ENCODE results near the gene HSD3B7.

Gene HSD3B7

GRCh38 chr16:30947859-30948666 lies 36.9 kb upstream of the HSD3B7 start (continued):
- no peak for TF ChIP-seq TSHZ1 (tag by site-specific recombination; IDR thresholded peaks at IDR 0.05; ENCODE audit: borderline replicate concordance)
- no peak; the same call in 1 of the 2 replicates for TF ChIP-seq GLIS2 (tag by site-specific recombination; IDR thresholded peaks at IDR 0.05)
- no peak for TF ChIP-seq ZNF202 (tag by site-specific recombination; IDR thresholded peaks at IDR 0.05; ENCODE audit: borderline replicate concordance)
- TF ChIP-seq ZNF248 (tag by site-specific recombination; IDR thresholded peaks at IDR 0.05), result no peak
- TF ChIP-seq ZNF549 (tag by site-specific recombination; IDR thresholded peaks at IDR 0.05), result no peak
- TF ChIP-seq OVOL3 (tag by site-specific recombination; IDR thresholded peaks at IDR 0.05), result no peak
- TF ChIP-seq ZNF37A (tag by site-specific recombination; IDR thresholded peaks at IDR 0.05), result no peak
- no peak for TF ChIP-seq ATF2 (tag by site-specific recombination; IDR thresholded peaks at IDR 0.05; ENCODE audit: low read depth)
- TF ChIP-seq PBX3 (CRISPR knock-in tag; IDR thresholded peaks at IDR 0.05), result peak; percentile 74; the same call in 1 of the 2 replicates
- no peak for TF ChIP-seq ZSCAN16 (tag by site-specific recombination; IDR thresholded peaks at IDR 0.05)
- TF ChIP-seq ZXDB (tag by site-specific recombination; IDR thresholded peaks at IDR 0.05), result no peak
- TF ChIP-seq ZNF704 (tag by site-specific recombination; IDR thresholded peaks at IDR 0.05), result no peak
- TF ChIP-seq KLF10 (tag by site-specific recombination; IDR thresholded peaks at IDR 0.05), result no peak
- no peak for TF ChIP-seq REPIN1 (tag by site-specific recombination; IDR thresholded peaks at IDR 0.05; ENCODE audit: low read depth)
- no peak for TF ChIP-seq ZNF530 (tag by site-specific recombination; IDR thresholded peaks at IDR 0.05; ENCODE audit: low read depth)
- TF ChIP-seq ZNF677 (tag by site-specific recombination; IDR thresholded peaks at IDR 0.05), result no peak
- no peak for TF ChIP-seq ZNF19 (tag by site-specific recombination; IDR thresholded peaks at IDR 0.05; ENCODE audit: low read depth)
- no peak for TF ChIP-seq ZNF239 (tag by site-specific recombination; IDR thresholded peaks at IDR 0.05)
- TF ChIP-seq FEZF1 (tag by site-specific recombination; IDR thresholded peaks at IDR 0.05), result peak; percentile 99
- peak; percentile 16; the same call in 1 of the 2 replicates for TF ChIP-seq ZNF76 (tag by site-specific recombination; IDR thresholded peaks at IDR 0.05; ENCODE audit: borderline replicate concordance, low read depth)
- TF ChIP-seq ZNF335 (tag by site-specific recombination; conservative IDR thresholded peaks at IDR 0.05), result 0 out of 2 replicates have a peak, but pooled peaks have one; percentile 1
- TF ChIP-seq PRDM6 (tag by site-specific recombination; IDR thresholded peaks at IDR 0.05), result no peak
- TF ChIP-seq ZNF837 (tag by site-specific recombination; IDR thresholded peaks at IDR 0.05), result no peak
- no peak for TF ChIP-seq ZNF280D (tag by site-specific recombination; IDR thresholded peaks at IDR 0.05)
- no peak for TF ChIP-seq ZNF561 (tag by site-specific recombination; IDR thresholded peaks at IDR 0.05; ENCODE audit: borderline replicate concordance)
- TF ChIP-seq ZBTB7A (tag by site-specific recombination; IDR thresholded peaks at IDR 0.05; ENCODE audit: low read depth), result no peak
